ENCODE measurements around the gene RPAP2.

GRCh38 chr1:92327794-92328193 is 28.9 kb downstream of the RPAP2 start:
- TF ChIP-seq POLR2A (IDR thresholded peaks at IDR 0.05; ENCODE audit: low read depth, low read length) (no peak), TAF1 (IDR thresholded peaks at IDR 0.05; ENCODE audit: borderline replicate concordance, low read depth, low read length) (no peak), POLR2AphosphoS5 (IDR thresholded peaks at IDR 0.05; ENCODE audit: low read depth, low read length) (no peak)

All from GM12892 (cell line).